Hematopoietic multipotent progenitor cell treated with erythropoietin and hydrocortisone succinate and interleukin-3 and kit ligand, for 17 days (in vitro differentiated cells): ENCODE results near the gene TIGD4.

Experiments used
- DNase-seq: peaks from one replicate; pipeline ENCODE4 v3.0.0-alpha.2; 2015; ENCODE audit warnings: low spot score

Gene TIGD4

GRCh38 chr4:152719801-152720556 lies 59.6 kb downstream of the TIGD4 start:
- DNase-seq = no peak
